GM23338 (cell line): ENCODE results near the gene CPEB3. TPM values are rescaled to one million over a fixed set of nuclear protein-coding genes. Genes with fewer than 3 reads are reported as not detected.

Source experiments
- ATAC-seq: fragments of 200-7000 bp; cut with Tn5 transposase; 3 replicates; pipeline ENCODE4 v1.9.1; 2020
- DNase-seq: peaks from one replicate; pipeline ENCODE4 v3.0.0-alpha.2; 2015; ENCODE audit warnings: low spot score
- H2AFZ ChIP-seq: fragments of 200-600 bp; sonication (generic); 2 replicates; pipeline ENCODE4 v1.8.0; 2016; ENCODE audit warnings: antibody characterized with exemption, mild to moderate bottlenecking, moderate library complexity
- H3F3A ChIP-seq: fragments of 200-600 bp; sonication (generic); replicated peaks from 2 replicates; pipeline ENCODE4 v1.8.0; 2017; ENCODE audit warnings: antibody characterized with exemption, mixed run types, low read depth
- H3K27ac ChIP-seq: fragments of 200-600 bp; sonication (generic); 2 replicates; pipeline ENCODE4 v1.6.1; 2016; ENCODE audit warnings: low read depth
- H3K27me3 ChIP-seq: fragments of 200-600 bp; sonication (generic); 2 replicates; pipeline ENCODE4 v1.8.0; 2016; ENCODE audit warnings: mild to moderate bottlenecking, mixed run types, moderate library complexity; ENCODE audit not compliant: insufficient read depth
- H3K36me3 ChIP-seq: fragments of 200-600 bp; sonication (generic); 2 replicates; pipeline ENCODE4 v1.8.0; 2016; ENCODE audit warnings: mild to moderate bottlenecking; ENCODE audit not compliant: insufficient read depth
- H3K4me1 ChIP-seq: fragments of 200-600 bp; sonication (generic); 2 replicates; pipeline ENCODE4 v1.8.0; 2016; ENCODE audit warnings: mild to moderate bottlenecking, moderate library complexity; ENCODE audit not compliant: insufficient read depth
- H3K4me2 ChIP-seq: fragments of 200-600 bp; sonication (generic); 2 replicates; pipeline ENCODE4 v1.7.1; 2017; ENCODE audit warnings: mixed run types
- H3K4me3 ChIP-seq: fragments of 200-600 bp; sonication (generic); 2 replicates; pipeline ENCODE4 v1.6.1; 2016; ENCODE audit warnings: mixed run types
- H3K79me2 ChIP-seq: fragments of 200-600 bp; sonication (generic); replicated peaks from 2 replicates; pipeline ENCODE4 v1.8.0; 2017; ENCODE audit warnings: mild to moderate bottlenecking; ENCODE audit not compliant: insufficient read depth
- H3K9me2 ChIP-seq: fragments of 200-600 bp; sonication (generic); 2 replicates; pipeline ENCODE4 v1.8.0; 2017; ENCODE audit not compliant: insufficient read depth
- H4K20me1 ChIP-seq: fragments of 200-600 bp; sonication (generic); replicated peaks from 2 replicates; pipeline ENCODE4 v1.8.0; 2017; ENCODE audit warnings: mild to moderate bottlenecking; ENCODE audit not compliant: insufficient read depth
- H3K27ac Mint-ChIP-seq: 2 replicates; pipeline ENCODE4 v1.8.0; 2020; ENCODE audit warnings: inconsistent platforms, mild to moderate bottlenecking, moderate library complexity, mixed read lengths
- H3K27me3 Mint-ChIP-seq: 3 replicates; pipeline ENCODE4 v1.8.0; 2022; ENCODE audit warnings: low read depth, mild to moderate bottlenecking, moderate library complexity, mixed read lengths, inconsistent platforms; ENCODE audit not compliant: insufficient read depth, poor library complexity
- H3K36me3 Mint-ChIP-seq: 3 replicates; pipeline ENCODE4 v1.8.0; 2021; ENCODE audit warnings: low read depth, mild to moderate bottlenecking, inconsistent platforms, moderate library complexity, mixed read lengths
- H3K4me1 Mint-ChIP-seq: 3 replicates; pipeline ENCODE4 v1.8.0; 2020; ENCODE audit warnings: mild to moderate bottlenecking, inconsistent platforms, mixed read lengths
- H3K4me3 Mint-ChIP-seq: 3 replicates; pipeline ENCODE4 v1.8.0; 2021; ENCODE audit warnings: moderate library complexity, mild to moderate bottlenecking, inconsistent platforms, mixed read lengths
- H3K9me3 Mint-ChIP-seq: 3 replicates; pipeline ENCODE4 v1.8.0; 2020; ENCODE audit warnings: moderate library complexity, mild to moderate bottlenecking, inconsistent platforms, mixed read lengths
- CREB1 ChIP-seq: fragments of 250-450 bp; sonication (Bioruptor Pico); IDR thresholded peaks from 2 replicates; pipeline ENCODE4 v1.5.0; 2020; ENCODE audit warnings: low read depth, mild to moderate bottlenecking, moderate library complexity
- EZH2 ChIP-seq: fragments of 200-600 bp; sonication (generic); IDR thresholded peaks from one replicate; pipeline ENCODE4 v1.8.0; 2017; ENCODE audit warnings: antibody characterized with exemption, mild to moderate bottlenecking, low read depth; ENCODE audit not compliant: unreplicated experiment
- EZH2phosphoT487 ChIP-seq: fragments of 200-600 bp; sonication (generic); IDR thresholded peaks from one replicate; pipeline ENCODE4 v1.8.1; 2018; ENCODE audit warnings: antibody characterized with exemption; ENCODE audit not compliant: unreplicated experiment
- JUNB ChIP-seq: IDR thresholded peaks from one replicate; pipeline ENCODE4 v1.6.1; 2016; ENCODE audit warnings: antibody characterized with exemption; ENCODE audit not compliant: unreplicated experiment
- NANOG ChIP-seq: IDR thresholded peaks from 2 replicates; pipeline ENCODE4 v1.6.1; 2016; ENCODE audit warnings: antibody characterized with exemption, borderline replicate concordance
- POLR2AphosphoS5 ChIP-seq: IDR thresholded peaks from 2 replicates; pipeline ENCODE4 v1.6.1; 2016; ENCODE audit warnings: antibody characterized with exemption, low read depth
- STAT1 ChIP-seq: IDR thresholded peaks from one replicate; pipeline ENCODE4 v1.6.1; 2016; ENCODE audit warnings: antibody characterized with exemption; ENCODE audit not compliant: unreplicated experiment
- ZNF114 ChIP-seq: fragments of 250-450 bp; sonication (Bioruptor Pico); IDR thresholded peaks from 2 replicates; pipeline ENCODE4 v1.5.0; 2020; ENCODE audit warnings: mild to moderate bottlenecking, moderate library complexity
- ZNF331 ChIP-seq: fragments of 250-450 bp; sonication (Bioruptor Pico); IDR thresholded peaks from 2 replicates; pipeline ENCODE4 v1.5.0; 2020; ENCODE audit warnings: low read depth, mild to moderate bottlenecking, moderate library complexity
- polyA plus RNA-seq: library from polyadenylated mRNA; unstranded; fragments of >200 nt; fragmentation: Nextera tagmentation; extraction: Ambion mirVana; gene quantifications from 2 replicates; pipeline ENCODE4 v1.2.1, GENCODE V29; 2016
- total RNA-seq: library from RNA; depleted of rRNA; stranded (reverse); fragments of >200 nt; shearing (Covaris generic); gene quantifications from 2 replicates; pipeline ENCODE4 v1.2.3, GENCODE V29; 2014
- TF ChIP-seq, protein P1 (sequence below), 2 experiments: fragments of 200-600 bp in 1 of 2; sonication (generic) in 1 of 2; conservative IDR thresholded peaks; 2 replicates each; pipeline versions ENCODE4 v1.5.1 to v1.6.1; 2016 to 2017; ENCODE audit warnings: antibody characterized with exemption in 2 of 2, low read depth in 2 of 2, mild to moderate bottlenecking in 2 of 2, moderate library complexity in 1 of 2
- TF ChIP-seq, protein P2 (sequence below): IDR thresholded peaks from one replicate; pipeline ENCODE4 v1.6.1; 2018; ENCODE audit warnings: antibody characterized with exemption; ENCODE audit not compliant: unreplicated experiment
- TF ChIP-seq, protein P3 (sequence below): fragments of 250-450 bp; sonication (Bioruptor Pico); IDR thresholded peaks from 2 replicates; pipeline ENCODE4 v1.5.0; 2020; ENCODE audit warnings: mild to moderate bottlenecking, moderate library complexity
- TF ChIP-seq, protein P4 (sequence below): IDR thresholded peaks from 2 replicates; pipeline ENCODE4 v1.6.1; 2016; ENCODE audit warnings: antibody characterized with exemption

CPEB3 gene
- total and polyA plus RNA-seq, 2 experiments from 2014 or later, result 0.74 to 1.9 TPM

DNA sequence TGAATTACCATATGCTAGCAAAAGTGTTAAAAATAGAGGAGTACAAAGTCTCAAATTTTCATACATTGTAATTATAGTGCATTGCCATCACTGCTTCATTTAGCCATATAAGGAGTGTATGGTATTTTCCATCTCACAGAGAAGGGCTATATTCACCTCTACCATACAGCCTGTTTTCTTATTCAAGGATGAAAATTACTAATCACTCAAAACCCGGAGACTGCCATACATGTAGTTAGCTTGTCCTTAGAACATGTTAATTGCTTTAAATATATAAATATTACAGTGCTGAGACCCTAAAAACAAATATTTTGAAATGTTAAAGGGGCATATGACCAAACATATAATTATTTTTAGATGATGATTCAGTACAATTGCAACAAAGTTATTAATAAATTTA is 49.4 kb downstream of the CPEB3 start:
- no peak for TF ChIP-seq ZNF331
- no peak for TF ChIP-seq ZNF114
- TF ChIP-seq, protein P1, sequence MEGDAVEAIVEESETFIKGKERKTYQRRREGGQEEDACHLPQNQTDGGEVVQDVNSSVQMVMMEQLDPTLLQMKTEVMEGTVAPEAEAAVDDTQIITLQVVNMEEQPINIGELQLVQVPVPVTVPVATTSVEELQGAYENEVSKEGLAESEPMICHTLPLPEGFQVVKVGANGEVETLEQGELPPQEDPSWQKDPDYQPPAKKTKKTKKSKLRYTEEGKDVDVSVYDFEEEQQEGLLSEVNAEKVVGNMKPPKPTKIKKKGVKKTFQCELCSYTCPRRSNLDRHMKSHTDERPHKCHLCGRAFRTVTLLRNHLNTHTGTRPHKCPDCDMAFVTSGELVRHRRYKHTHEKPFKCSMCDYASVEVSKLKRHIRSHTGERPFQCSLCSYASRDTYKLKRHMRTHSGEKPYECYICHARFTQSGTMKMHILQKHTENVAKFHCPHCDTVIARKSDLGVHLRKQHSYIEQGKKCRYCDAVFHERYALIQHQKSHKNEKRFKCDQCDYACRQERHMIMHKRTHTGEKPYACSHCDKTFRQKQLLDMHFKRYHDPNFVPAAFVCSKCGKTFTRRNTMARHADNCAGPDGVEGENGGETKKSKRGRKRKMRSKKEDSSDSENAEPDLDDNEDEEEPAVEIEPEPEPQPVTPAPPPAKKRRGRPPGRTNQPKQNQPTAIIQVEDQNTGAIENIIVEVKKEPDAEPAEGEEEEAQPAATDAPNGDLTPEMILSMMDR (conservative IDR thresholded peaks at IDR 0.05; ENCODE audit: low read depth in 2 of 2), result no peak
- TF ChIP-seq, protein P2, sequence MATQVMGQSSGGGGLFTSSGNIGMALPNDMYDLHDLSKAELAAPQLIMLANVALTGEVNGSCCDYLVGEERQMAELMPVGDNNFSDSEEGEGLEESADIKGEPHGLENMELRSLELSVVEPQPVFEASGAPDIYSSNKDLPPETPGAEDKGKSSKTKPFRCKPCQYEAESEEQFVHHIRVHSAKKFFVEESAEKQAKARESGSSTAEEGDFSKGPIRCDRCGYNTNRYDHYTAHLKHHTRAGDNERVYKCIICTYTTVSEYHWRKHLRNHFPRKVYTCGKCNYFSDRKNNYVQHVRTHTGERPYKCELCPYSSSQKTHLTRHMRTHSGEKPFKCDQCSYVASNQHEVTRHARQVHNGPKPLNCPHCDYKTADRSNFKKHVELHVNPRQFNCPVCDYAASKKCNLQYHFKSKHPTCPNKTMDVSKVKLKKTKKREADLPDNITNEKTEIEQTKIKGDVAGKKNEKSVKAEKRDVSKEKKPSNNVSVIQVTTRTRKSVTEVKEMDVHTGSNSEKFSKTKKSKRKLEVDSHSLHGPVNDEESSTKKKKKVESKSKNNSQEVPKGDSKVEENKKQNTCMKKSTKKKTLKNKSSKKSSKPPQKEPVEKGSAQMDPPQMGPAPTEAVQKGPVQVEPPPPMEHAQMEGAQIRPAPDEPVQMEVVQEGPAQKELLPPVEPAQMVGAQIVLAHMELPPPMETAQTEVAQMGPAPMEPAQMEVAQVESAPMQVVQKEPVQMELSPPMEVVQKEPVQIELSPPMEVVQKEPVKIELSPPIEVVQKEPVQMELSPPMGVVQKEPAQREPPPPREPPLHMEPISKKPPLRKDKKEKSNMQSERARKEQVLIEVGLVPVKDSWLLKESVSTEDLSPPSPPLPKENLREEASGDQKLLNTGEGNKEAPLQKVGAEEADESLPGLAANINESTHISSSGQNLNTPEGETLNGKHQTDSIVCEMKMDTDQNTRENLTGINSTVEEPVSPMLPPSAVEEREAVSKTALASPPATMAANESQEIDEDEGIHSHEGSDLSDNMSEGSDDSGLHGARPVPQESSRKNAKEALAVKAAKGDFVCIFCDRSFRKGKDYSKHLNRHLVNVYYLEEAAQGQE, result no peak
- TF ChIP-seq, protein P3, sequence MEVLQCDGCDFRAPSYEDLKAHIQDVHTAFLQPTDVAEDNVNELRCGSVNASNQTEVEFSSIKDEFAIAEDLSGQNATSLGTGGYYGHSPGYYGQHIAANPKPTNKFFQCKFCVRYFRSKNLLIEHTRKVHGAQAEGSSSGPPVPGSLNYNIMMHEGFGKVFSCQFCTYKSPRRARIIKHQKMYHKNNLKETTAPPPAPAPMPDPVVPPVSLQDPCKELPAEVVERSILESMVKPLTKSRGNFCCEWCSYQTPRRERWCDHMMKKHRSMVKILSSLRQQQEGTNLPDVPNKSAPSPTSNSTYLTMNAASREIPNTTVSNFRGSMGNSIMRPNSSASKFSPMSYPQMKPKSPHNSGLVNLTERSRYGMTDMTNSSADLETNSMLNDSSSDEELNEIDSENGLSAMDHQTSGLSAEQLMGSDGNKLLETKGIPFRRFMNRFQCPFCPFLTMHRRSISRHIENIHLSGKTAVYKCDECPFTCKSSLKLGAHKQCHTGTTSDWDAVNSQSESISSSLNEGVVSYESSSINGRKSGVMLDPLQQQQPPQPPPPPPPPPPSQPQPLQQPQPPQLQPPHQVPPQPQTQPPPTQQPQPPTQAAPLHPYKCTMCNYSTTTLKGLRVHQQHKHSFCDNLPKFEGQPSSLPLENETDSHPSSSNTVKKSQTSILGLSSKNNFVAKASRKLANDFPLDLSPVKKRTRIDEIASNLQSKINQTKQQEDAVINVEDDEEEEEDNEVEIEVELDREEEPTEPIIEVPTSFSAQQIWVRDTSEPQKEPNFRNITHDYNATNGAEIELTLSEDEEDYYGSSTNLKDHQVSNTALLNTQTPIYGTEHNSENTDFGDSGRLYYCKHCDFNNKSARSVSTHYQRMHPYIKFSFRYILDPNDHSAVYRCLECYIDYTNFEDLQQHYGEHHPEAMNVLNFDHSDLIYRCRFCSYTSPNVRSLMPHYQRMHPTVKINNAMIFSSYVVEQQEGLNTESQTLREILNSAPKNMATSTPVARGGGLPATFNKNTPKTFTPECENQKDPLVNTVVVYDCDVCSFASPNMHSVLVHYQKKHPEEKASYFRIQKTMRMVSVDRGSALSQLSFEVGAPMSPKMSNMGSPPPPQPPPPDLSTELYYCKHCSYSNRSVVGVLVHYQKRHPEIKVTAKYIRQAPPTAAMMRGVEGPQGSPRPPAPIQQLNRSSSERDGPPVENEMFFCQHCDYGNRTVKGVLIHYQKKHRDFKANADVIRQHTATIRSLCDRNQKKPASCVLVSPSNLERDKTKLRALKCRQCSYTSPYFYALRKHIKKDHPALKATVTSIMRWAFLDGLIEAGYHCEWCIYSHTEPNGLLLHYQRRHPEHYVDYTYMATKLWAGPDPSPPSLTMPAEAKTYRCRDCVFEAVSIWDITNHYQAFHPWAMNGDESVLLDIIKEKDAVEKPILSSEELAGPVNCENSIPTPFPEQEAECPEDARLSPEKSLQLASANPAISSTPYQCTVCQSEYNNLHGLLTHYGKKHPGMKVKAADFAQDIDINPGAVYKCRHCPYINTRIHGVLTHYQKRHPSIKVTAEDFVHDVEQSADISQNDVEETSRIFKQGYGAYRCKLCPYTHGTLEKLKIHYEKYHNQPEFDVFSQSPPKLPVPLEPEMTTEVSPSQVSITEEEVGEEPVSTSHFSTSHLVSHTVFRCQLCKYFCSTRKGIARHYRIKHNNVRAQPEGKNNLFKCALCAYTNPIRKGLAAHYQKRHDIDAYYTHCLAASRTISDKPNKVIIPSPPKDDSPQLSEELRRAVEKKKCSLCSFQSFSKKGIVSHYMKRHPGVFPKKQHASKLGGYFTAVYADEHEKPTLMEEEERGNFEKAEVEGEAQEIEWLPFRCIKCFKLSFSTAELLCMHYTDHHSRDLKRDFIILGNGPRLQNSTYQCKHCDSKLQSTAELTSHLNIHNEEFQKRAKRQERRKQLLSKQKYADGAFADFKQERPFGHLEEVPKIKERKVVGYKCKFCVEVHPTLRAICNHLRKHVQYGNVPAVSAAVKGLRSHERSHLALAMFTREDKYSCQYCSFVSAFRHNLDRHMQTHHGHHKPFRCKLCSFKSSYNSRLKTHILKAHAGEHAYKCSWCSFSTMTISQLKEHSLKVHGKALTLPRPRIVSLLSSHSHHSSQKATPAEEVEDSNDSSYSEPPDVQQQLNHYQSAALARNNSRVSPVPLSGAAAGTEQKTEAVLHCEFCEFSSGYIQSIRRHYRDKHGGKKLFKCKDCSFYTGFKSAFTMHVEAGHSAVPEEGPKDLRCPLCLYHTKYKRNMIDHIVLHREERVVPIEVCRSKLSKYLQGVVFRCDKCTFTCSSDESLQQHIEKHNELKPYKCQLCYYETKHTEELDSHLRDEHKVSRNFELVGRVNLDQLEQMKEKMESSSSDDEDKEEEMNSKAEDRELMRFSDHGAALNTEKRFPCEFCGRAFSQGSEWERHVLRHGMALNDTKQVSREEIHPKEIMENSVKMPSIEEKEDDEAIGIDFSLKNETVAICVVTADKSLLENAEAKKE (CRISPR knock-in tag), result no peak
- TF ChIP-seq, protein P4, sequence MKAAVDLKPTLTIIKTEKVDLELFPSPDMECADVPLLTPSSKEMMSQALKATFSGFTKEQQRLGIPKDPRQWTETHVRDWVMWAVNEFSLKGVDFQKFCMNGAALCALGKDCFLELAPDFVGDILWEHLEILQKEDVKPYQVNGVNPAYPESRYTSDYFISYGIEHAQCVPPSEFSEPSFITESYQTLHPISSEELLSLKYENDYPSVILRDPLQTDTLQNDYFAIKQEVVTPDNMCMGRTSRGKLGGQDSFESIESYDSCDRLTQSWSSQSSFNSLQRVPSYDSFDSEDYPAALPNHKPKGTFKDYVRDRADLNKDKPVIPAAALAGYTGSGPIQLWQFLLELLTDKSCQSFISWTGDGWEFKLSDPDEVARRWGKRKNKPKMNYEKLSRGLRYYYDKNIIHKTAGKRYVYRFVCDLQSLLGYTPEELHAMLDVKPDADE, result no peak
- no peak for TF ChIP-seq NANOG
- TF ChIP-seq JUNB, result no peak
- no peak for TF ChIP-seq STAT1
- TF ChIP-seq CREB1 (CRISPR knock-in tag), result no peak
- no peak for TF ChIP-seq EZH2phosphoT487
- no peak for TF ChIP-seq POLR2AphosphoS5
- no peak for TF ChIP-seq EZH2

More for the DNA sequence above, 49.4 kb downstream of the CPEB3 start:
- H3K36me3 ChIP-seq, result no peaks in the 10 kb centered on the region
- Mint-ChIP-seq H3K27me3 (peaks cover 35% of the 10 kb centered on the region), H3K27ac (no peak overlapping the region), H3K4me3 (peak overlapping the region; percentile 82), H3K4me1 (peaks cover 26% of the 10 kb centered on the region), H3K36me3 (no peaks in the 10 kb centered on the region; the same call in 2 of the 3 replicates), H3K9me3 (no peaks in the 10 kb centered on the region)
- peak overlapping the region; percentile 81 for H3K4me2 ChIP-seq
- ATAC-seq (no peak), DNase-seq (no peak)
- peaks cover 61% of the 10 kb centered on the region for H3K27me3 ChIP-seq
- H2AFZ ChIP-seq, result no peak overlapping the region
- H3K79me2 ChIP-seq, result no peaks in the 10 kb centered on the region
- H3K27ac ChIP-seq, result no peak overlapping the region
- peaks cover 6% of the 10 kb centered on the region for H3F3A ChIP-seq
- H4K20me1 ChIP-seq, result peaks cover 6% of the 10 kb centered on the region; the same call in 1 of the 2 replicates
- H3K9me2 ChIP-seq, result no peaks in the 10 kb centered on the region
- peak overlapping the region; percentile 52 for H3K4me3 ChIP-seq
- H3K4me1 ChIP-seq, result peaks cover 23% of the 10 kb centered on the region
